SK-N-SH (cell line): ENCODE measurements around the gene TNK2. TPM values are rescaled to one million over a fixed set of nuclear protein-coding genes. Genes with fewer than 3 reads are reported as not detected.

Experiments
- CTCF ChIA-PET: fragments of 300-600, 350-600 bp; formaldehyde crosslinking; extraction: SDS; loops from one replicate; lab custom pipeline; 2021; lab: Yijun Ruan, JAX
- POLR2A ChIA-PET: fragments of 350-600 bp; sonication (Branson Sonifier 250); formaldehyde crosslinking; extraction: SDS; loops from one replicate; lab custom pipeline; 2020; ENCODE audit warnings: antibody characterized with exemption, inconsistent platforms; lab: Yijun Ruan, JAX
- DNase-seq: peaks from one replicate; pipeline ENCODE4 v3.0.0; 2012
- H2AFZ ChIP-seq: fragments of 200-600 bp; sonication (generic); 2 replicates; pipeline ENCODE4 v1.8.1; 2016; ENCODE audit warnings: antibody characterized with exemption, mild to moderate bottlenecking, low read depth
- H3F3A ChIP-seq: fragments of 200-600 bp; sonication (generic); replicated peaks from 2 replicates; pipeline ENCODE3; 2016; ENCODE audit warnings: antibody characterized with exemption, mild to moderate bottlenecking; ENCODE audit not compliant: insufficient read depth
- H3K27ac ChIP-seq, 2 experiments: fragments of 200-500 bp in 1 of 2; fragments of 200-600 bp in 1 of 2; sonication (Bioruptor generic) in 1 of 2; sonication (generic), shearing (Covaris generic) in 1 of 2; 2 replicates each; pipeline versions ENCODE4 v1.5.1 to v1.6.1; 2014 to 2016; ENCODE audit warnings: low read depth in 2 of 2, inconsistent platforms in 1 of 2, low read length in 1 of 2, mild to moderate bottlenecking in 1 of 2, mixed read lengths in 1 of 2
- H3K27me3 ChIP-seq: fragments of 200-600 bp; sonication (generic), shearing (Covaris generic); 2 replicates; pipeline ENCODE4 v1.6.1; 2016; ENCODE audit warnings: mixed run types; ENCODE audit not compliant: insufficient read depth
- H3K36me3 ChIP-seq, 2 experiments: fragments of 200-500 bp in 1 of 2; fragments of 200-600 bp in 1 of 2; sonication (Bioruptor generic) in 1 of 2; sonication (generic) in 1 of 2; replicated peaks in 1 of 2; 2 replicates each; pipeline versions ENCODE3 to v1.5.1; 2014 to 2016; ENCODE audit warnings: low read length in 1 of 2, mild to moderate bottlenecking in 1 of 2; ENCODE audit not compliant: insufficient read depth in 2 of 2, control insufficient read depth in 1 of 2
- H3K4me1 ChIP-seq, 2 experiments: fragments of 200-500 bp in 1 of 2; fragments of 200-600 bp in 1 of 2; sonication (Bioruptor generic) in 1 of 2; sonication (generic), shearing (Covaris generic) in 1 of 2; 2 replicates each; pipeline versions ENCODE4 v1.5.1 to v1.6.1; 2014 to 2016; ENCODE audit warnings: low read depth in 1 of 2, low read length in 1 of 2, mixed run types in 1 of 2; ENCODE audit not compliant: insufficient read depth in 2 of 2, control insufficient read depth in 1 of 2
- H3K4me2 ChIP-seq: fragments of 200-600 bp; sonication (generic), shearing (Covaris generic); 2 replicates; pipeline ENCODE4 v1.6.1; 2017; ENCODE audit warnings: mixed run types
- H3K4me3 ChIP-seq, 2 experiments: fragments of 200-500 bp in 1 of 2; fragments of 200-600 bp in 1 of 2; sonication (Bioruptor generic) in 1 of 2; sonication (generic), shearing (Covaris generic) in 1 of 2; 2 replicates each; pipeline versions ENCODE4 v1.5.1 to v1.8.1; 2014 to 2016; ENCODE audit warnings: low read depth in 2 of 2, inconsistent platforms in 1 of 2, low read length in 1 of 2, mild to moderate bottlenecking in 1 of 2, mixed read lengths in 1 of 2, moderate library complexity in 1 of 2
- H3K79me2 ChIP-seq: fragments of 200-600 bp; sonication (generic); 2 replicates; pipeline ENCODE4 v1.8.1; 2017; ENCODE audit warnings: mild to moderate bottlenecking; ENCODE audit not compliant: insufficient read depth
- H3K9ac ChIP-seq: fragments of 200-600 bp; sonication (generic); 2 replicates; pipeline ENCODE4 v1.6.1; 2017; ENCODE audit warnings: mixed run types
- H3K9me2 ChIP-seq: fragments of 200-600 bp; sonication (generic); 2 replicates; pipeline ENCODE4 v1.6.1; 2017; ENCODE audit warnings: mixed run types
- H3K9me3 ChIP-seq: fragments of 200-600 bp; sonication (generic); 2 replicates; pipeline ENCODE4 v1.6.1; 2017; ENCODE audit warnings: mixed run types, mild to moderate bottlenecking, moderate library complexity
- H4K20me1 ChIP-seq: fragments of 200-600 bp; sonication (generic); 2 replicates; pipeline ENCODE4 v1.6.1; 2017; ENCODE audit warnings: mild to moderate bottlenecking, mixed run types; ENCODE audit not compliant: insufficient read depth
- CHD2 ChIP-seq: fragments of 150-350 bp; IDR thresholded peaks from 2 replicates; pipeline ENCODE4 v1.6.1; 2018; ENCODE audit warnings: low read length; ENCODE audit not compliant: partially characterized antibody
- EP300 ChIP-seq, 2 experiments: IDR thresholded peaks; 2 replicates each; pipeline versions ENCODE4 v1.4.0 to v1.6.1; 2012; ENCODE audit warnings: borderline replicate concordance in 1 of 2, low read depth in 1 of 2, low read length in 1 of 2
- FOSL2 ChIP-seq: IDR thresholded peaks from 2 replicates; pipeline ENCODE4 v1.4.0; 2012; ENCODE audit warnings: low read depth, mild to moderate bottlenecking, moderate library complexity, borderline replicate concordance
- FOXJ3 ChIP-seq: sonication (generic); formaldehyde crosslinking; IDR thresholded peaks from 2 replicates; pipeline ENCODE4 v1.5.1; 2020; ENCODE audit warnings: mild to moderate bottlenecking, missing genetic modification reagents
- GABPA ChIP-seq: IDR thresholded peaks from 2 replicates; pipeline ENCODE4 v1.4.0; 2012; ENCODE audit warnings: low read depth, mild to moderate bottlenecking
- MEF2A ChIP-seq: IDR thresholded peaks from 2 replicates; pipeline ENCODE4 v1.4.0; 2012; ENCODE audit warnings: low read depth, borderline replicate concordance
- MXI1 ChIP-seq: IDR thresholded peaks from 2 replicates; pipeline ENCODE4 v1.6.1; 2012; ENCODE audit warnings: mild to moderate bottlenecking, low read depth, low read length, improper control_type of control experiment
- NFIC ChIP-seq: IDR thresholded peaks from 2 replicates; pipeline ENCODE4 v1.4.0; 2012; ENCODE audit warnings: borderline replicate concordance
- PBX3 ChIP-seq: IDR thresholded peaks from 2 replicates; pipeline ENCODE4; 2012
- POLR2AphosphoS5 ChIP-seq: IDR thresholded peaks from 2 replicates; pipeline ENCODE4 v1.6.1; 2012; ENCODE audit warnings: low read depth, low read length
- RAD21 ChIP-seq: IDR thresholded peaks from 2 replicates; pipeline ENCODE4 v1.6.1; 2012; ENCODE audit warnings: mild to moderate bottlenecking, low read length
- SMC3 ChIP-seq: IDR thresholded peaks from 2 replicates; pipeline ENCODE4 v1.6.1; 2012; ENCODE audit warnings: low read depth, low read length, improper control_type of control experiment
- TEAD4 ChIP-seq: IDR thresholded peaks from 2 replicates; pipeline ENCODE4 v1.4.0; 2012; ENCODE audit warnings: mild to moderate bottlenecking, borderline replicate concordance; ENCODE audit not compliant: insufficient read depth
- WGBS: methylation state at CpG from one replicate; pipeline ENCODE4 v1.1.6; 2017; ENCODE audit warnings: low lambda C conversion rate; 5-methylcytosine and 5-hydroxymethylcytosine counted together
- polyA plus RNA-seq, 3 experiments: library from polyadenylated mRNA; depleted of rRNA; stranded (reverse); fragments of >200 nt; gene quantifications; 2 replicates each; pipeline ENCODE4 v1.2.3, GENCODE V29; 2012
- TF ChIP-seq, protein P1 (sequence below): IDR thresholded peaks from 2 replicates; pipeline ENCODE4 v1.6.1; 2012; ENCODE audit warnings: mild to moderate bottlenecking, low read depth, low read length, moderate library complexity

Gene TNK2
- polyA plus RNA-seq, 1 of the 3 experiments (the other 2 are of a cell fraction) = 17.3 TPM

DNA sequence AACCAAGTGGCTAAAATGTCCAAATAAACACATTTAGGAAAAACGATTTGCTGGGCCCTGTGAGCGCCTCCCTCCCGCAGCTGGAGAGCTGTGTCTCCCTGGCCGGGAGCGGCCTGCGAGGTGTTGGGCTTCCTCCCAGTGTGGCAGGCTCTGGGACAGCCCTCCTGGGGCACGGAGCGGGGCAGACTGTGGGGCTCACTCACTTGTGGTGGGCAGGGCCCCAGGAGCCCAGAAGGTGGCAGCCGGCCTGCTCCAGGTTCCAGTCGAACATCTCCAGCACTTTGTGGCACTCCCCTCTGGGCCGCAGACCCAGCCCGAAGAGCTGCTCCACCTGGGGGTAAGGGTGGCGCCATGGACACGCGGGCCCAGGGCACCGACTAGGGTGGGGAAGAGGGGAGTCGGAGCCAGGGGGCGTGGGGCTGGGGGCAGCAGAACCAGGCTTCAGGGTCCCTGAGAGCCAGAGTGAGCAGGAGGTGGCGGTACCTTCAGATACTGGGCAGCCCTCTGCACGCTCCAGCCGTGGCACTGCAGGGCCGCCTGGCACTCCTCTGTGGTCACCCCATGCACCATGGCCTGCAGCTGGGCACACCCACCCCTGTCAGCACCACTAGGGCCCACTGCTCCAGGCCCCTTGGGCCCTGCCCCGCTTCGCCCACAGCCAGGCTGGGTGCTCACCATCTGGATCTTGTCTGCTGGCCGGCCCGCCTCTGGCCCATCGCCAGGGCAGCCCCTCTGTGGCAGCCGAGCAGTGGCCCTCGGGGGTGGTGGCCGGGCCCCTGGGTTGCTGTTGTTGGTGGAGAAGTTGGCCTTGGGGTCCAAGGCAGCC, 41.5 kb downstream of the TNK2 start (continued):
- no peak for TF ChIP-seq EP300 (IDR thresholded peaks at IDR 0.05; ENCODE audit: borderline replicate concordance in 1 of 2, low read depth in 1 of 2, low read length in 1 of 2)
- no peak for TF ChIP-seq PBX3
- no peak for TF ChIP-seq NFIC
- TF ChIP-seq GABPA = no peak
- no peak for TF ChIP-seq RAD21
- TF ChIP-seq TEAD4 = no peak
- TF ChIP-seq CHD2 = no peak

DNA sequence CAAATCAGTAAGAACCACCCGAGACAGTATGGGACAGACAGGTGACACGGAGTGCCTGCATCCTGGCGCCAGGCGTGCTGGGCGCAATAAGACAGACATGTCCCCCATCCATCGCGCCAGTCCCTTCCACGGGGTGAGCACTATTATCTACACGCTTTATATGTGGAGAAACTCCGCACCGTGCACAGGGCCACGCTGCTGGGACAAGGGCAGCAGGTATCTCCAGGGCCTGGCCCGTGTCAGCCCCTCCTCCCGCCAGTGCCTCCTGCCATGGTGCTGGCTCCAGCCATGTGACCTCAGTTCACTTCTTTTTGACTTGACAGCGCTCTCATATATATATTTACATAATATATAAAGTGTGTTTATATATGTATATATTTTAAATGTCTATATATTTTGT, 42.6 kb downstream of the TNK2 start:
- no peaks in the 10 kb centered on the region for H4K20me1 ChIP-seq
- CTCF ChIA-PET = no interaction called here
- no peaks in the 10 kb centered on the region for H3K27me3 ChIP-seq
- H3K27ac ChIP-seq = no peak overlapping the region
- no peak overlapping the region for H3K4me2 ChIP-seq
- 95% methylated on average over 15 of the region's 15 CpGs for WGBS
- no peak for DNase-seq
- H2AFZ ChIP-seq = no peak overlapping the region
- no peaks in the 10 kb centered on the region for H3K9me3 ChIP-seq
- H3F3A ChIP-seq = peaks cover 12% of the 10 kb centered on the region
- peaks cover 0 to 3% of the 10 kb centered on the region in 2 experiments; a peak in 1 of 4 replicates for H3K4me1 ChIP-seq
- peaks cover 0 to 47% of the 10 kb centered on the region in 2 experiments for H3K36me3 ChIP-seq
- H3K4me3 ChIP-seq = no peak overlapping the region
- TF ChIP-seq FOSL2 (no peak), FOXJ3 (CRISPR knock-in tag) (no peak), SMC3 (no peak), MXI1 (no peak), PBX3 (no peak), TEAD4 (no peak), POLR2AphosphoS5 (no peak), MEF2A (no peak)
- TF ChIP-seq, protein P1, sequence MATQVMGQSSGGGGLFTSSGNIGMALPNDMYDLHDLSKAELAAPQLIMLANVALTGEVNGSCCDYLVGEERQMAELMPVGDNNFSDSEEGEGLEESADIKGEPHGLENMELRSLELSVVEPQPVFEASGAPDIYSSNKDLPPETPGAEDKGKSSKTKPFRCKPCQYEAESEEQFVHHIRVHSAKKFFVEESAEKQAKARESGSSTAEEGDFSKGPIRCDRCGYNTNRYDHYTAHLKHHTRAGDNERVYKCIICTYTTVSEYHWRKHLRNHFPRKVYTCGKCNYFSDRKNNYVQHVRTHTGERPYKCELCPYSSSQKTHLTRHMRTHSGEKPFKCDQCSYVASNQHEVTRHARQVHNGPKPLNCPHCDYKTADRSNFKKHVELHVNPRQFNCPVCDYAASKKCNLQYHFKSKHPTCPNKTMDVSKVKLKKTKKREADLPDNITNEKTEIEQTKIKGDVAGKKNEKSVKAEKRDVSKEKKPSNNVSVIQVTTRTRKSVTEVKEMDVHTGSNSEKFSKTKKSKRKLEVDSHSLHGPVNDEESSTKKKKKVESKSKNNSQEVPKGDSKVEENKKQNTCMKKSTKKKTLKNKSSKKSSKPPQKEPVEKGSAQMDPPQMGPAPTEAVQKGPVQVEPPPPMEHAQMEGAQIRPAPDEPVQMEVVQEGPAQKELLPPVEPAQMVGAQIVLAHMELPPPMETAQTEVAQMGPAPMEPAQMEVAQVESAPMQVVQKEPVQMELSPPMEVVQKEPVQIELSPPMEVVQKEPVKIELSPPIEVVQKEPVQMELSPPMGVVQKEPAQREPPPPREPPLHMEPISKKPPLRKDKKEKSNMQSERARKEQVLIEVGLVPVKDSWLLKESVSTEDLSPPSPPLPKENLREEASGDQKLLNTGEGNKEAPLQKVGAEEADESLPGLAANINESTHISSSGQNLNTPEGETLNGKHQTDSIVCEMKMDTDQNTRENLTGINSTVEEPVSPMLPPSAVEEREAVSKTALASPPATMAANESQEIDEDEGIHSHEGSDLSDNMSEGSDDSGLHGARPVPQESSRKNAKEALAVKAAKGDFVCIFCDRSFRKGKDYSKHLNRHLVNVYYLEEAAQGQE = no peak
- no peak overlapping the region for H3K9ac ChIP-seq
- no peaks in the 10 kb centered on the region for H3K9me2 ChIP-seq
- POLR2A ChIA-PET = no interaction called here
- H3K79me2 ChIP-seq = no peaks in the 10 kb centered on the region
